Ishikawa (cell line): ENCODE results near the gene KIAA1217.

Experiments
- CREB1 ChIP-seq: IDR thresholded peaks from 2 replicates; pipeline ENCODE4 v1.6.1; 2012; ENCODE audit warnings: low read depth
- EGR1 ChIP-seq: IDR thresholded peaks from 2 replicates; pipeline ENCODE4 v1.6.1; 2012
- EP300 ChIP-seq: IDR thresholded peaks from 2 replicates; pipeline ENCODE4 v1.6.1; 2012; ENCODE audit warnings: borderline replicate concordance
- NFIC ChIP-seq: IDR thresholded peaks from 2 replicates; pipeline ENCODE4 v1.6.1; 2012
- RAD21 ChIP-seq: IDR thresholded peaks from 2 replicates; pipeline ENCODE4 v1.6.1; 2012; ENCODE audit warnings: low read depth
- TAF1 ChIP-seq: IDR thresholded peaks from 2 replicates; pipeline ENCODE4 v1.6.1; 2012; ENCODE audit warnings: low read depth, mild to moderate bottlenecking
- USF1 ChIP-seq: IDR thresholded peaks from 2 replicates; pipeline ENCODE4 v1.6.1; 2012
- YY1 ChIP-seq: IDR thresholded peaks from 2 replicates; pipeline ENCODE4 v1.6.1; 2012; ENCODE audit warnings: low read depth
- ZBTB7A ChIP-seq: IDR thresholded peaks from 2 replicates; pipeline ENCODE4 v1.6.1; 2012; ENCODE audit warnings: low read depth
- TF ChIP-seq, protein P1 (sequence below): IDR thresholded peaks from 2 replicates; pipeline ENCODE4 v1.6.1; 2012

DNA sequence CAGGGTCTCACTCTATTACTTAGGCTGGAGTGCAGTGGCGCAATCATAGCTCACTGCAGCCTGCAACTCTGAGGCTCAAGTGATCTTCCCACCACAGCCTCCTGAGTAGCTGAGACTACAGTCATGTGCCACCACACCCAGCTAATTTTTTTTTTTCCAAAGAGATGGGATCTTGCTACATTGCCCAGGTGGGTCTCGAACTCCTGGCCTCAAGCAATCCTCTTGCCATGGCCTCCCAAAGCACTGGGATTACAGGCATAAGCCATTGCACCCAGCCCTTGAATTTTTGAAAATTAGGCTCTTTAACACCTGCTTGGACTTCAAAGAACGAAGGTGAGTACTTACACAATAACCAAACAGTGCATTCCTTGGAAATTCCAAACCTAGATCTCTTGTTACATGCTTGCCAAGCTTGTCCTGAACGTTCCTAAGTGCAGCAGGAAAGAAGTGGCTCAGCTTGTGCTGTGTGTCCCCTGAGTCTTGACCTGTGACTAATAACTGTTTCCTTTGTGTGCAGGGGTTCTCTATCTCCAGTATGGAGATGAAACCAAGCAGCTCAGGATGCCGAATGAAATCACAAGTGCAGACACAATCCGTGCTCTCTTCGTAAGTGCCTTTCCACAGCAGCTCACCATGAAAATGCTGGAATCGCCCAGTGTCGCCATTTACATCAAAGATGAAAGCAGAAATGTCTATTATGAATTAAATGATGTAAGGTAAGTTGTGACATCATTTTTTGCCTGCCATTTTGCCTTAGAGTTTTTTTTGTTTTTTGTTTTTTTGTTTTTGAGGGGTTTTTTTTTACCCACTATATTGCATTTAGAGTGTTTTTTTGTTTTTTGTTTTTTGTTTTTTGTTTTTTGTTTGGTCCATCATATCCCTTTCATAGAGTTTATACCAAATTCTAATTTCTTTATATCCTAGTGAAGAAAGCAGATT lies 223.8 kb downstream of the KIAA1217 start:
- TF ChIP-seq, protein P1, sequence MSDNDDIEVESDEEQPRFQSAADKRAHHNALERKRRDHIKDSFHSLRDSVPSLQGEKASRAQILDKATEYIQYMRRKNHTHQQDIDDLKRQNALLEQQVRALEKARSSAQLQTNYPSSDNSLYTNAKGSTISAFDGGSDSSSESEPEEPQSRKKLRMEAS, result no peak
- no peak for TF ChIP-seq ZBTB7A
- no peak for TF ChIP-seq EP300
- TF ChIP-seq RAD21, result no peak
- TF ChIP-seq USF1, result no peak
- no peak for TF ChIP-seq YY1
- no peak for TF ChIP-seq CREB1
- TF ChIP-seq TAF1, result no peak
- TF ChIP-seq EGR1, result no peak
- no peak for TF ChIP-seq NFIC
